DMS79 treated with DMSO at 0.1 percent for 48 hours (cell line): ENCODE results near the gene COA8.
"Not testable (repeated sequence)": the region's sequence is repeated elsewhere in the genome, so short reads cannot be mapped to it uniquely, and the experiment has no call there.

Experiments used
- DNase-seq: peaks from one replicate; lab custom pipeline; 2025; lab: John Stamatoyannopoulos, UW

Gene COA8

DNA sequence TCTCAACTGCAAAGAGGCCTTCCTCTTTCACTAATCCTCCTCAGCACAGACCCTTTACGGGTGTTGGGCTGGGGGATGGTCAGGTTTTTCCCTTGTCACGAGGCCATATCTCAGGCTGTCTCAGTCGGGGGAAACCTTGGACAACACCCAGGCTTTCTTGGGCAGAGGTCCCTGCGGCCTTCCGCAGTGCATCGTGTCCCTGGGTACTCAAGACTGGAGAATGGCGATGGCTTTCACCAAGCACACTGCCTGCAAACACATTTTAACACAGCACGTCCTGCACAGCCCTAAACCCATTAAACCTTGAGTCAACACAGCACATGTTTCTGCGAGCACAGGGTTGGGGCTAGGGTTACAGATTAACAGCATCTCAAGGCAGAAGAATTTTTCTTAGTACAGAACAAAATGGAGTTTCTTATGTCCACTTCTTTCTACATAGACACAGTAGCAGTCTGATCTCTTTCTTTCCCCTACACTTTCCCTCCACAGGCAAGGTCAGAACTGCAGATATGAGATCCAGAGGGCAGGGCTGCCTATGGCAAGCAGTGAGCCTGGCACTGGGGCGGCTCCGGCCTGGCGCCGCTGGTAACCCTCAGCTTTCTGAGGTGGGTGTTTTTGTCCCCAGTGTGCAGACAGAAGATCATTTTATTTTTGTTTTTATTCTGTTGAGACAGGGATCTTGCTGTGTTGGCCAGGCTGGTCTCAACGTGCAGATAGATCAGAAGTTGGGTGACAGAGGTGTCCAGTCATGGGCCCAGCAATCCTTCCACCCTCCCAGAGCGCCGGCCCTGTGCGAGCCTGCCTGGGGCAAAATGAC lies 37.1 kb upstream of the COA8 start:
- DNase-seq: not testable (repeated sequence)

GRCh38 chr14:103526247-103526913 lies 36.4 kb upstream of the COA8 start:
- DNase-seq: no peak

- DNase-seq: no peak
Observed at GRCh38 chr14:103526914-103527248, 35.9 kb upstream of the COA8 start.

GRCh38 chr14:103527408-103528145 lies 35.2 kb upstream of the COA8 start:
- no peak for DNase-seq

DNA sequence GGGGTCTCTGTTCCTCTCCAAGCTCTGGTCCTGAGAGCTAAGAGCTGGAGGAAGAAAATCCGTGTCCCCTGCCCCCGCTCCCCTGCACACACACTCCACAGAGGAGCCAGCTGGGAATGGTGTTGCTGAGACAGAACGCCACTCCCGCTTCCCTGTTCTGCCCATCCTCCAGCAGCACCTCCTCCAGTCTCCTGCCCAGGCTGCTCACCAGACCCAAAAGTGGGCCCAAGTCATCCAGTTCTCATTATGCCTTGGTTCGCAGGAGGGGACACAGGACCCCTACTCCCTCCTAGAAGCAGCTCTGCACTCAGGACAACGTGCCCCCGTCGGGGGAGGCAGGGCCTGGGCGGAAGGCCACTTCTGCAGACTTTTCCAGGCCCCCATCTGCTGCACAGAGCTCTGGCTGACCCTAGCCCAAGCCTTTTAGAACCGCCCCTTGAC lies 34.6 kb upstream of the COA8 start:
- DNase-seq: no peak

DNA sequence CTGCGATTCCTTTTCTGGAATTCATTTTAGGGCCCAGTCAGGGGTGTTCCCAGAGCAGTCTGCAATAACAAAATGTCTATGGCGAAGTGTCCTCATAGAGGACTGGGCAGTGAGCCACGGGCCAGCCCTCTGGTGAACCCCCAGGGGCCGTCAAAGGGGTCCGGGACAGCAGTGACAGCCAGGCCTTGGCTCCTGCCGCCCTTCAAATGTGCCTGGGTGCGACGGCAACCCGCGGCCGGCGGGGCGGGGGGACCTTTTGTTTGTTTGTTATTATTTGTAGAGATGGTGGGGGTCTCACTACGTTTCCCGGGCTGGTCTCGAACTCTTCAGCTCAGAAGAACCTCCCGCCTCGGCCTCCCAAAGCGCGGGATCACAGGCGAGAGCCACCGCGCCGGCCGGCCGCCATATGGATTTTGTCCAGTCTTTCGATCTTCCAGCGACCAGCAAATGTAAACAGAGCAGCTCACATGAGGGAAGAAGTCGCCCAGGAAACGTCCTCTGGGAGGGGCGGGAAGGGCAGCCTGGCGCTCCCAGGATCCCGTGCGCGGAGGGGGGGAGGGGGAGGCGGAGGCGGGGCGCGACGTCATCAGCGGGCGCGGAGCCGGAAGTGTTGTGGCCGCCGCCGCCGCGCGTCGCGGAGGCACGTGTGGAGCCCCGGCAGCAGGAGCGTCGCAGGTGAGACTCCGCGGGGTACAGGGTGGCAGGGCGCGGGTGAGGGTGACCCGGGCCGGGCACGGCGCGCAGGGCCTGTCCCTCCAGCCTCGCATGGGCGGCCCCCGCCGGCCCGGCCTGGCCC lies 34.0 kb upstream of the COA8 start, which contains the start of gene TRMT61A:
TRMT61A (plus strand) TSS at position 610 of the 796 bp plus-strand sequence. CDS start 783 bp downstream, outside the sequence.
- DNase-seq: peak; percentile 95

GRCh38 chr14:103529383-103530365 lies 33.1 kb upstream of the COA8 start:
- DNase-seq: no peak

DNA sequence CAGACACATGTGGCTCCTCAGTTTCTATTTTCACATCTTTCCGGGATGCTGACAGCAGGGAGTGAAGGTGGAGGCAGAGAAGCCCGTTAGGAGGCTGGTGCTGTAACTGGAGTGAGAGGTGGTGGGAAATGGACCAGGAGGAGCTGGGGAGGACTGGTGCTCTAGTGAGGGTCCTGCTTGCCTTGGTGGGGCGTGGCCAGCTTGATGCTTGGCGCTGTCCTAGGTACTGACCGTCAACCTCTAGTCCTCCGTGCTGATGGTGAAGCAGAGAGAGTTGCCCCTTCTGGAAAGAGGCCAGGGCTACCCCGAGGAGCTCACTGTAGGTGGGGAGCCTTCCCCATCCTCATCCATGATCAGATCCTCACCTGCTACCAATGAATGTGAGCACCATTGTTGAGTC lies 32.4 kb upstream of the COA8 start:
- no peak for DNase-seq

GRCh38 chr14:103530831-103531230 lies 31.9 kb upstream of the COA8 start:
- DNase-seq: no peak

DNA sequence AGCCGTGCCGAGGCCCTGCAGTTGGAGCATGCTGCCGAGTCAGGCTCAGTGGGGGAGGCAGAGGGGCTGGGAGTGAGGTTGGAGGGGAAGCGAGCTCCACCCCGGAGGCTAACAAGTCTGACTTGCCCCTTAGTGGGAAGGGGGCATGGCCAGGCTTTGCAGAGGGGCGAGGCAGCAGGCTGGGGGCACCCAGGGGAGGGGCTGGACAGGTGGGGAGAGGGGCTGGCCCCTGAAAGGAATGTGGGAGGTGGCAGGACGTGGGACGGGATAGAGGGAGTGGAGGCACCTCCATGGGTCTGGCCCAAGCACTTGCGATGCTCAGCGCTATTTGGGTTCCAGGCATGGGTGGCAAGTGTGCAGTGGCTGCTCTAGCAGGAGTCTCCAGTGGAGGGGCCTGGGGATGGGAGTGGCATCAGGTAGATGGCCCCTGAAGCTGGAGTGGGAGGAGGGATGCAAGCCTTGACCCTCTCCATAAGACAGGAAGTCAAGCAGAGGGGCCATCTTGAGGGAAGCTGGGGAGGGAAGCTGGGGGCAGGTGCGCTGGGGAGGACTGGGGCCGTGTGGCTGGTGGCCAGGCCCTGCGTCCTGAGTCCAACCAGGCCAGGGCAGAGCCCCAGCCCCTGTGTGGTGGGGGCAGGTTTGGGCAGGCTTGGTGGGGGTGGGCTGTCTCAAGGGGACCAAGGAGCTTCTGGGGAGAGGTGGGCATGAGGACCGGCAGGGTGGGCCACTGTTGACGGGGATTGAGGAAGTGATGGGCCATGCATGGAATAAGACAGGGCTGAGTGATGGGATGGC lies 31.1 kb upstream of the COA8 start:
- DNase-seq: no peak

GRCh38 chr14:103532216-103533136 lies 30.3 kb upstream of the COA8 start:
- no peak for DNase-seq

- no peak for DNase-seq
Observed at GRCh38 chr14:103533137-103533998, 29.4 kb upstream of the COA8 start.

GRCh38 chr14:103533999-103534575 lies 28.7 kb upstream of the COA8 start:
- DNase-seq: no peak

DNA sequence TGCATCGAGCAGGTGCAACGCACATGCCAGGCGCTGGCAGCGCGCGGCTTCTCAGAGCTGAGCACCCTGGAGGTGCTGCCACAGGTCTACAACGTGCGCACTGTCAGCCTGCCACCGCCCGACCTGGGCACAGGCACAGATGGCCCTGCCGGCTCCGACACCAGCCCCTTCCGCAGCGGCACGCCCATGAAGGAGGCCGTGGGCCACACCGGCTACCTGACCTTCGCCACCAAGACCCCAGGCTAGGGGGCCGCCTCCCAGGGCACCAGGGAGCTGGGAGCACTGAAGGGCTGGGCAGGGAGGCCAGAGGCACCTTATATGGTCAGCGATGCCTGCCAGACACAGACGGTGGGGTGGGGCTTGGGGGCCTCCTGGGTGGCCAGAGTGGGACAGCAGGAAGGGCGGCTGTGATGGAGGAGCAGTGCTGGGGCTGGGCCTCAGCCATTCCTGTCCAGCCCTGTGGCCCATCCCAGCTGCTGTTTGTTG lies 28.1 kb upstream of the COA8 start:
- no peak for DNase-seq

GRCh38 chr14:103535081-103535890 lies 27.5 kb upstream of the COA8 start:
- DNase-seq: no peak

GRCh38 chr14:103535891-103536565 lies 26.7 kb upstream of the COA8 start:
- no peak for DNase-seq
